Measurements from ENCODE around the gene MTMR12.
"Not testable (repeated sequence)": the region's sequence is repeated elsewhere in the genome, so short reads cannot be mapped to it uniquely, and the experiment has no call there.

The MTMR12 gene

GRCh38 chr5:32323741-32324140 is 11.0 kb upstream of the MTMR12 start:
- no peak for DNase-seq (ENCODE audit: low spot score)

GRCh38 chr5:32322882-32323281 is 10.1 kb upstream of the MTMR12 start:
- DNase-seq (ENCODE audit: low spot score), result no peak

- DNase-seq (ENCODE audit: low spot score), result not testable (repeated sequence)
Observed at GRCh38 chr5:32321787-32322186, 9.0 kb upstream of the MTMR12 start.

- DNase-seq (ENCODE audit: low spot score), result no peak
Observed at GRCh38 chr5:32320576-32320975, 7.8 kb upstream of the MTMR12 start.

- no peak for DNase-seq (ENCODE audit: low spot score)
Observed at GRCh38 chr5:32319926-32320543, 7.3 kb upstream of the MTMR12 start.

- DNase-seq (ENCODE audit: low spot score), result no peak
Observed at GRCh38 chr5:32319392-32319791, 6.7 kb upstream of the MTMR12 start.

- DNase-seq (ENCODE audit: low spot score), result no peak
Observed at GRCh38 chr5:32317041-32317440, 4.3 kb upstream of the MTMR12 start.

GRCh38 chr5:32315221-32316014 is 2.7 kb upstream of the MTMR12 start:
- DNase-seq (ENCODE audit: low spot score), result no peak

GRCh38 chr5:32314658-32315057 is 1.9 kb upstream of the MTMR12 start:
- no peak for DNase-seq (ENCODE audit: low spot score)

GRCh38 chr5:32314152-32314488 is 1.4 kb upstream of the MTMR12 start:
- DNase-seq (ENCODE audit: low spot score), result not testable (repeated sequence)

- peak; percentile 73 for DNase-seq (ENCODE audit: low spot score)
Observed at GRCh38 chr5:32312197-32312594, 543 bp downstream of the MTMR12 start.

GRCh38 chr5:32311404-32312196 is 1.1 kb downstream of the MTMR12 start:
- DNase-seq (ENCODE audit: low spot score), result no peak

GRCh38 chr5:32309761-32310160 is 3.0 kb downstream of the MTMR12 start:
- DNase-seq (ENCODE audit: low spot score), result no peak

- no peak for DNase-seq (ENCODE audit: low spot score)
Observed at GRCh38 chr5:32308946-32309345, 3.8 kb downstream of the MTMR12 start.

- DNase-seq (ENCODE audit: low spot score), result no peak
Observed at GRCh38 chr5:32307769-32308194, 5.0 kb downstream of the MTMR12 start.

- no peak for DNase-seq (ENCODE audit: low spot score)
Observed at GRCh38 chr5:32304622-32305021, 8.1 kb downstream of the MTMR12 start.

- no peak for DNase-seq (ENCODE audit: low spot score)
Observed at GRCh38 chr5:32303755-32304120, 9.0 kb downstream of the MTMR12 start.

GRCh38 chr5:32302835-32303754 is 9.6 kb downstream of the MTMR12 start:
- no peak for DNase-seq (ENCODE audit: low spot score)

GRCh38 chr5:32301891-32302290 is 10.8 kb downstream of the MTMR12 start:
- DNase-seq (ENCODE audit: low spot score), result no peak

GRCh38 chr5:32299059-32299677 is 13.6 kb downstream of the MTMR12 start:
- DNase-seq (ENCODE audit: low spot score), result no peak

- no peak for DNase-seq (ENCODE audit: low spot score)
Observed at GRCh38 chr5:32298059-32298415, 14.7 kb downstream of the MTMR12 start.
